Activated T-helper 2 cell treated with anti-CD3 and anti-CD28 coated beads, Interferon-gamma antibody, Interleukin-2, Interleukin-4, amounts not matched to agents 10 μg/mL and 5 μg/mL and 100 μg/mL, durations not matched to agents 14 hours and 24 hours and 36 hours (primary cell): ENCODE data around the gene MAFB. TPM values are rescaled to one million over a fixed set of nuclear protein-coding genes. Genes with fewer than 3 reads are reported as not detected.
A peak's percentile ranks its signal among the peaks of the same experiment; 100 is the strongest.

ENCODE experiments used
- DNase-seq: peaks from one replicate; pipeline ENCODE4 v3.0.0; 2021; ENCODE audit warnings: low spot score
- H3K27ac Mint-ChIP-seq: one replicate; pipeline ENCODE4 v1.8.0; 2021; ENCODE audit warnings: mixed read lengths
- H3K27me3 Mint-ChIP-seq: one replicate; pipeline ENCODE4 v1.8.0; 2021; ENCODE audit warnings: low read depth, mixed read lengths
- H3K36me3 Mint-ChIP-seq: one replicate; pipeline ENCODE4 v1.8.0; 2021; ENCODE audit warnings: low read depth, mixed read lengths
- H3K4me1 Mint-ChIP-seq: one replicate; pipeline ENCODE4 v1.8.0; 2021; ENCODE audit warnings: low read depth, mixed read lengths
- H3K4me3 Mint-ChIP-seq: one replicate; pipeline ENCODE4 v1.8.0; 2021; ENCODE audit warnings: low read depth, mild to moderate bottlenecking, moderate library complexity, mixed read lengths
- H3K9me3 Mint-ChIP-seq: one replicate; pipeline ENCODE4 v1.8.0; 2021; ENCODE audit warnings: mixed read lengths
- intact Hi-C: fragments of 100-400 bp; cut with micrococcal nuclease; formaldehyde crosslinking; loops from one replicate; pipeline ENCODE4 v1.15.1; 2023
- total RNA-seq: library from RNA; stranded (reverse); gene quantifications from 2 replicates; pipeline ENCODE4 v1.2.3, GENCODE V29; 2022

Gene MAFB
- total RNA-seq, 1 donor from 2014 or later: 1.1 TPM

GRCh38 chr20:40695214-40695613, 6.2 kb upstream of the MAFB start:
- no peak for DNase-seq
- peaks cover 68% of the 10 kb centered on the region for H3K27me3 Mint-ChIP-seq
- no peak overlapping the region for H3K4me3 Mint-ChIP-seq
- no peaks in the 10 kb centered on the region for H3K36me3 Mint-ChIP-seq
- H3K9me3 Mint-ChIP-seq: no peaks in the 10 kb centered on the region
- H3K4me1 Mint-ChIP-seq: no peaks in the 10 kb centered on the region
- H3K27ac Mint-ChIP-seq: no peak overlapping the region
- intact Hi-C loops: no loop called here

DNA sequence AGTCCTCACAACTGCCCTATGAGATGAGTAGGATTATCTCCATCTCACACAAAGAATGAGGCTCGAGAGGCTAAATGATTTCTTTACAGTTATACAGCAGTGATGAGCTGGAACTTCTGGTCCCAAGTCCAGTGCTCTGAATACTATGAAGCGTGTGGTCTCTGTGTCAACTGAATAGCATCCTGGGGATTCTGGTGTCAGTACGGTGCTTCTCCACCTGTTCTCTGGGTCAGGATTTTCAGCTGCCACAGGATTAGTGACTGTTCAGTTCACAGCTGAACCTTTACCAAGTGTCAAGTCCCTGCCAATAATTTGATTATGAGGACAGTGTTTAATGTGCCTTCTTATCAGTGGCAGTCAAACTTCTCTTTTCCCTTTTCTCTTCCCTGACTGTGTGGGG, 5.2 kb upstream of the MAFB start:
- no peak for DNase-seq
- Mint-ChIP-seq H3K4me3 (no peak overlapping the region), H3K36me3 (no peaks in the 10 kb centered on the region), H3K27ac (no peak overlapping the region), H3K4me1 (peaks cover 5% of the 10 kb centered on the region), H3K9me3 (no peaks in the 10 kb centered on the region), H3K27me3 (peaks cover 77% of the 10 kb centered on the region)
- intact Hi-C loops: no loop called here

DNA sequence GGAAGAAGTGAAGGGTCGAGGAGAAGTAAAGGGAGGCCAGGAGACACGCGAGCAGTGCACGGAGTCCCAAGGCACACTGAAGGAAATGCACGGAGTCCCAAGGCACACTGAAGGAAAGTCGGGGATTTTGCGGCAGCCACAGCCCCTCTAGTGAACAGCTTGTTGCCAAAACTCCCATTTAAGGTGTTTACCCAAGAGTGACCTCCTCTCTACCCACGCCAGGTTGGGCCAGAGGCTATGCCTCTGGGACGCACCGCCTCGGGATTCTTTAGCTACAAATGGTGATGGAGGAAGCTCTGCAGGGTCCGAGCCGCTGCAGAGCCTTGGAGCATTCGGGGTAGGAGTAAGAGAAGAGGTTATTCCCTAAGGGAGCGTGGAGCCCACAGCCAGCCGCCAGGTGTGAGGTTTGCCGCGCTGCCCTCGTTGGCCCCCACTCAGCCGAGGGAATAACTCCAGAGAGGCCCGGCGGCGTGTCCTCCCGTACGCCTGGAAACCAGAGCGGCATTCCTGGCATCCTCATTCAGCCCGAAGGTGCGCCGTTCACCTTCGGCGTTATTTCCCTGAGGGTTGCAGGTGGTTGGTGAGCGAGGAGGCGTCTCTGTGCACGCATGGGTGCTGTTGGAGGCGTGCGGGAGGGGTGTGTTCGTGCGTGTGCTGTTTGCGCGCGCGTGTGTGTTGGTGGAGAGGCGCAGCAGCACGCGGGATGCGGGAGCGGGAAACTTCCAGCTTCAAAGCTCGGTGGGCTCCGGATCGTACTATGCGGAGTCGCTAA, 3.4 kb upstream of the MAFB start:
- Mint-ChIP-seq H3K27me3 (peaks cover 78% of the 10 kb centered on the region), H3K4me3 (no peak overlapping the region), H3K27ac (no peak overlapping the region), H3K36me3 (no peaks in the 10 kb centered on the region), H3K4me1 (peaks cover 6% of the 10 kb centered on the region), H3K9me3 (no peaks in the 10 kb centered on the region)
- DNase-seq: no peak
- intact Hi-C loops: no loop called here

DNA sequence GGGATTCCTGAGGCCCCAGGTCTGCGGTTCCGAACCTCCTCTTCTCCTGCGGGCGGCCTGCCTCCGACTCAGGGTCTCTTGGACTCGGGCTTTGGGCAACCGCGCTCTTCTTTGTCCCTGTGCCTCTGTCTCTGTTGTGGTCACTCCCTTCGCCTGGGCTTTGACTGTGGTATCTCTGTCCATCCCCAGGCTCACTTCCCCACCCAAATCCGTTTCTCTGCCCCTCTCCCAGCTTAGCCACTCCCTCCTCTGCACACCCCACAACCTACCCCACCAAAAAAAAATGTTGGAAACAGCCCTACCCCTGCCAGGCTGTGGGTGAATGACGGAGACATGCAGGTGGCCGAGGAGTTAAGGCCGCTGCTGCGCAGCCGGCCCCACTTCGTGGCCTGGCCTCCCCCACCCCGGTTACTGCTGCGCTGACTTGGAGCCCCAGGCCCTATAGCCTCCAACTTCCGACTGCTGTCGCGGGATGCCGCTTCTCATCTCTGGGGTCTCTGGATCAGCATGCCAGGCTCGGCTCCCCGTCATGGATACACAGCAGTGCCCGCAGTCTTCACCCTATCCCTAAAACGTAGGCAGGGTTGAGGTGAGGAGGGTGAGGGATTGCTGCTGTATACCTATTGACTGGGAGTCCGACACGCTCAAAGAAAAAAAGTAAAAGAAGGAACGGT, 2.7 kb upstream of the MAFB start:
- DNase-seq: no peak
- Mint-ChIP-seq H3K27me3 (peaks cover 84% of the 10 kb centered on the region), H3K27ac (no peak overlapping the region), H3K4me1 (peaks cover 6% of the 10 kb centered on the region), H3K9me3 (no peaks in the 10 kb centered on the region), H3K36me3 (no peaks in the 10 kb centered on the region), H3K4me3 (no peak overlapping the region)
- intact Hi-C loops: loop anchor here (2.0 kb wide), 1 partner anchor 1965 kb away; no protein-coding TSS in a partner anchor

GRCh38 chr20:40690836-40691565, 2.0 kb upstream of the MAFB start:
- H3K27me3 Mint-ChIP-seq: peaks cover 87% of the 10 kb centered on the region
- no peak for DNase-seq
- intact Hi-C loops: loop anchor here (2.0 kb wide), 1 partner anchor 1964 kb away; no protein-coding TSS in a partner anchor
- H3K4me3 Mint-ChIP-seq: no peak overlapping the region
- no peaks in the 10 kb centered on the region for H3K36me3 Mint-ChIP-seq
- H3K4me1 Mint-ChIP-seq: peaks cover 6% of the 10 kb centered on the region
- H3K9me3 Mint-ChIP-seq: no peaks in the 10 kb centered on the region
- no peak overlapping the region for H3K27ac Mint-ChIP-seq

DNA sequence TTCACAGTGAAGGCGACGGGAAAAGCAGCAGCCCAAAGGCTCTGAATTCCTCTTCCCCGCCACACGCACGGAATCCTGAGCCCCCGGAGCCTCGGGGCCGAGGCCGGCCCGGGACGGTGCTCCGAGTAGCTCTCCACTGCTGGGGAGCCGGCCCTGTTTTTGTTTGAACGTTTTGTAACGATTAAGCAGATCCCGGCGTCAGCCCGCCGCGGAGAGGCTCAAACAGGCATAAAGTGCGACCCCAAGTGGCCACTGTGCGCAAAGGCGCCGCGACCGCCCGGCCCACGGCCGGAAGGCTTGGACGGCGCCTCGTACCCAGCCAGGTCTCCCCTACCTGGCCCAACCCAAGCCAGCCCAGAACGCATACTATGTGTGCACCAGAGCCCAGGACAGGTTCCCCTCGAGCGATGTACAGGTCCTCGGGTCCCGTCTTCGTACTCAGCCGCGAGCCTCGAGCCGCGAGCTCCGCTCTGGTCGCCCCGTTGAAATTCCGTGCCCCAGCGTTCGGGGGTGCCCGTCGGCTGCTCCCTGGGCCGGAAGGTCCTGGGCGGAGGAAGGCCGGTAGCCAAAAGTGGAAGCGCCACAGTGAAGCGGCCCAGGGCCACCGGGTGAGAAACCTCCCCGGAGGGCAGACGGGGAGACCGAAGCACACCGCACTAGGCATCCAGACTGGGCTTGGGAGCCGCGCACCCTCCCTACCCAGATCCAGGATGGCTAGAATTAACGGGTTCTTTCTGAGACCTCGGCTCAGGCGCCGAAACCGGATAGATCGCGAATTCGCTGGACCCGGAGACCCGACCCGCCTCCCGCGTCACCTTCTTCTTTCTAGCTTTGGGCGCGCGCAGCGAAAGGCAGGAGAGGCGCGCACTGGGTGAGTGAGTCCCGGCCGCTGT, 1.2 kb upstream of the MAFB start:
- no peak overlapping the region for H3K27ac Mint-ChIP-seq
- peak overlapping the region; percentile 74 for H3K4me3 Mint-ChIP-seq
- DNase-seq: peak; percentile 72
- H3K27me3 Mint-ChIP-seq: peaks cover 91% of the 10 kb centered on the region
- intact Hi-C loops: loop anchor here (2.0 to 10.0 kb wide), 2 partner anchors 525 to 1963 kb away; no protein-coding TSS in a partner anchor
- no peaks in the 10 kb centered on the region for H3K9me3 Mint-ChIP-seq
- peaks cover 6% of the 10 kb centered on the region for H3K4me1 Mint-ChIP-seq
- H3K36me3 Mint-ChIP-seq: no peaks in the 10 kb centered on the region

DNA sequence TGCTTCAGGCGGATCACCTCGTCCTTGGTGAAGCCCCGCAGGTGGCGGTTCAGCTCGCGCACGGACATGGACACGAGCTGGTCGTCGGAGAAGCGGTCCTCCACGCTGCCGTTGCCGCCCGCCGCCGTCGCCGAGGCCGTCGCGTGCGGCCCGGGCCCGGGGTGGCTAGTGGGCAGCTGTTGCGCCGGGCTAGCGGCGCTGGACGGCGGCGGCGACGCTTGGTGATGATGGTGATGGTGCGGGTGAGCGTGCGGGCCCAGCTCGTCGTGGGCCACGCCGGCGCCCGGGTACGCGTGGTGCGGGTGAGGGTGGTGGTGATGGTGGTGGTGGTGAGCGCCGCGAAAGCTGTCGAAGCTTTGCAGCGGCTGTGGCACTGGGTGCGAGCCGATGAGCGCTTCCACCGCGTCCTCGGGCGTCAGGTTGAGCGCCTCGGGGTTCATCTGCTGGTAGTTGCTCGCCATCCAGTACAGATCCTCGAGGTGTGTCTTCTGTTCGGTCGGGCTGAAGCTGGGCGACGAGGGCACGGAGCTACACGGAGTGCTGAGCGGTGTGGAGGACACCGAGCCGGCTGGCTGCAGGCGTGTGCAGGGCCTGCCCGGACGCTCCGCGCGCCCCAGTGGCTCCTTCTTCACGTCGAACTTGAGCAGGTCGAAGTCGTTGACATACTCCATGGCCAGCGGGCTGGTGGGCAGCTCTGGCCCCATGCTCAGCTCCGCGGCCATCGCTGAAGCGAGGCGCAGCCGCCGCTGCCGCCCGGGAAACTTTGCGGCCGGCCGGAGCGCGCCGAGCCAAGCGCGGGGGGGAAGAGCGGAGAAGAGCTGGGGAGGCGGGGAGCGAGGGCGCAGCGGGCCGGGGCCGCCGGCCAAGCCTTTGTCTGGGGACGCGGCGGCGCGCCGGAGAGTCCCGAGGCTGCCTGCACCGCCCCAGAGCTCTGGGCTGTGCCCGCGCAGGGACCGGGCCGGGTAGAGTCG, 622 bp downstream of the MAFB start:
- Mint-ChIP-seq H3K4me1 (peaks cover 6% of the 10 kb centered on the region), H3K4me3 (peak overlapping the region; percentile 67), H3K27ac (no peak overlapping the region), H3K36me3 (no peaks in the 10 kb centered on the region), H3K27me3 (peaks cover 90% of the 10 kb centered on the region), H3K9me3 (no peaks in the 10 kb centered on the region)
- intact Hi-C loops: loop anchor here (10.0 kb wide), 1 partner anchor 524 kb away; no protein-coding TSS in a partner anchor
- DNase-seq: no peak

- H3K36me3 Mint-ChIP-seq: no peaks in the 10 kb centered on the region
- no peak for DNase-seq
- H3K4me3 Mint-ChIP-seq: no peak overlapping the region
- intact Hi-C loops: loop anchor here (10.0 kb wide), 1 partner anchor 523 kb away; no protein-coding TSS in a partner anchor
- H3K4me1 Mint-ChIP-seq: peaks cover 6% of the 10 kb centered on the region
- peaks cover 89% of the 10 kb centered on the region for H3K27me3 Mint-ChIP-seq
- no peak overlapping the region for H3K27ac Mint-ChIP-seq
- no peaks in the 10 kb centered on the region for H3K9me3 Mint-ChIP-seq
Observed at GRCh38 chr20:40687384-40688128, 1.5 kb downstream of the MAFB start.

DNA sequence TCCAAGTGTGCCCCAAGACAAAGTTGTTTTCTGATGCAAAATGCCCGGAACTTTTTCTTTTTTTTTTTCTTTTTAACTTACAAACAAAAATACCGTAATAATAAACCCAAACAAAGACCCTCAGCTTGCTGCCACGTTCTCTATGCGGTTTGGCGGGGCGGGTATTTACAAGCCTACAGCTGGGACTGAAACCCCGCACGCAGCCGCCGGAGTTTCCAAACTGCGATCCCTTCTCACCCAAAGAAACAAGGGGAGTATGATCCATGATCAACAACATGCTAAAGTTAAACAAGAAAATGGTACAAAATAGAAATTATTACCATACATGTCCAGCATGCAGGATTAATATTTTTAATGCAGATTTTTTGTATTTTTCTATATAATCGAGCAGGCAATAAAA, 2.1 kb downstream of the MAFB start:
- Mint-ChIP-seq H3K4me3 (no peak overlapping the region), H3K4me1 (peaks cover 6% of the 10 kb centered on the region), H3K36me3 (no peaks in the 10 kb centered on the region), H3K27me3 (peaks cover 89% of the 10 kb centered on the region), H3K9me3 (no peaks in the 10 kb centered on the region), H3K27ac (no peak overlapping the region)
- DNase-seq: no peak
- intact Hi-C loops: loop anchor here (10.0 kb wide), 1 partner anchor 522 kb away; no protein-coding TSS in a partner anchor

- Mint-ChIP-seq H3K27me3 (peaks cover 88% of the 10 kb centered on the region), H3K4me3 (no peak overlapping the region), H3K36me3 (no peaks in the 10 kb centered on the region), H3K27ac (no peak overlapping the region), H3K4me1 (peaks cover 6% of the 10 kb centered on the region), H3K9me3 (no peaks in the 10 kb centered on the region)
- DNase-seq: no peak
- intact Hi-C loops: loop anchor here (10.0 kb wide), 1 partner anchor 522 kb away; no protein-coding TSS in a partner anchor
Observed at GRCh38 chr20:40686434-40686882, 2.6 kb downstream of the MAFB start.
